ENCODE measurements around the gene TRIAP1.

The TRIAP1 gene

DNA sequence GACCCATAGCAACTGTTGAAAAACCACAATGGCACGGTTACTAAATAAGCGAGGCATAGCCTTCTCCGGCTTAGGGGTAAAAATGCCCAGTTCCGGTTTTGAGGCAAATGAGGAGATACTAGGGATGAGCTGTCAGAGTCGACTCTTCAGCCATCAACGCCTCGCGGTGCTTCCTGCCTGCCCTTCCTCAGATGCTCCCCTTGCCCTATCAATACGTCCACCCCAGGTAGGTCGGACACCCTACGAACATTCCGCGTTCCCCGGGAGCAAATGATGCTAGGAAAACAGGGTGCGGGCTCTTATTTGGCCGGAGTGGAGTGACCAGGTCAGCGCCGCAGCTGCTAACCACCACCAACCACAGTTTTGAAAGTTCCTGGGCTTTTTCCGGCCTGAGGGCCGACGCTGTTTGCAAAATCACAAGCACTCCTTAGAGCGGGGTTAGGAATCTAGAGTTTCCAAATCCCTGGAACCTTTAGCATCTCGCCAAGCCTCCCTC lies 22.2 kb upstream of the TRIAP1 start:
- Histone ChIP-seq H3K4me1 (ENCODE audit: control insufficient read depth, insufficient read depth, low read length, unreplicated experiment) (peaks cover 11% of the 10 kb centered on the region), H3K36me3 (ENCODE audit: insufficient read depth, low read length) (peaks cover 21% of the 10 kb centered on the region; the same call in 1 of the 2 replicates), H2AFZ (ENCODE audit: low read length, unreplicated experiment) (no peak overlapping the region), H3K4me3 (ENCODE audit: low read depth, low read length) (peak overlapping the region; percentile 84), H3K27me3 (ENCODE audit: insufficient read depth, low read length) (no peaks in the 10 kb centered on the region), H3K79me2 (ENCODE audit: control insufficient read depth, insufficient read depth, low read length, unreplicated experiment) (peaks cover 86% of the 10 kb centered on the region), H3K27ac (ENCODE audit: low read depth, low read length) (peak overlapping the region; percentile 71)

DNA sequence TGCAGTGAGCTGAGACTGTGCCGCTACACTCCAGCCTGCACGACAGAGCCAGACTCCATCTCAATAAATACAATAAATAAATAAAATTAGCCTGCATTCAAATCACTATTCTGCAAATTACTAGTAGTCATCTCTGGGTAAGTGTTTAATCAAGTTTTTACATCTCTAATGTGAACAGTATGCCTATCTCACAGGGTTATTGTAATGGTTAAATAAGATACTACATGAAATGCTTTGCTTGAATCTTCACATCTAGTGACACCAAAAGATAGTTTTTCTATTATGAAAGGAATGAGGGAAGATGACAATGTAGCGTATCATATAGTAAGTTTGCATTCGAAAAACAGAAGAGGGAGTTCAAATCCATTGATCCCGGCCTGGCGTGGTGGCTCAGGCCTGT lies 21.3 kb upstream of the TRIAP1 start:
- H3K27ac ChIP-seq (ENCODE audit: low read depth, low read length), result no peak overlapping the region
- peaks cover 8% of the 10 kb centered on the region for H3K4me1 ChIP-seq (ENCODE audit: control insufficient read depth, insufficient read depth, low read length, unreplicated experiment)
- no peak overlapping the region; the same call in 1 of the 2 replicates for H3K4me3 ChIP-seq (ENCODE audit: low read depth, low read length)
- no peak overlapping the region for H2AFZ ChIP-seq (ENCODE audit: low read length, unreplicated experiment)
- H3K79me2 ChIP-seq (ENCODE audit: control insufficient read depth, insufficient read depth, low read length, unreplicated experiment), result peaks cover 77% of the 10 kb centered on the region
- peaks cover 28% of the 10 kb centered on the region for H3K36me3 ChIP-seq (ENCODE audit: insufficient read depth, low read length)
- H3K27me3 ChIP-seq (ENCODE audit: insufficient read depth, low read length), result no peaks in the 10 kb centered on the region

DNA sequence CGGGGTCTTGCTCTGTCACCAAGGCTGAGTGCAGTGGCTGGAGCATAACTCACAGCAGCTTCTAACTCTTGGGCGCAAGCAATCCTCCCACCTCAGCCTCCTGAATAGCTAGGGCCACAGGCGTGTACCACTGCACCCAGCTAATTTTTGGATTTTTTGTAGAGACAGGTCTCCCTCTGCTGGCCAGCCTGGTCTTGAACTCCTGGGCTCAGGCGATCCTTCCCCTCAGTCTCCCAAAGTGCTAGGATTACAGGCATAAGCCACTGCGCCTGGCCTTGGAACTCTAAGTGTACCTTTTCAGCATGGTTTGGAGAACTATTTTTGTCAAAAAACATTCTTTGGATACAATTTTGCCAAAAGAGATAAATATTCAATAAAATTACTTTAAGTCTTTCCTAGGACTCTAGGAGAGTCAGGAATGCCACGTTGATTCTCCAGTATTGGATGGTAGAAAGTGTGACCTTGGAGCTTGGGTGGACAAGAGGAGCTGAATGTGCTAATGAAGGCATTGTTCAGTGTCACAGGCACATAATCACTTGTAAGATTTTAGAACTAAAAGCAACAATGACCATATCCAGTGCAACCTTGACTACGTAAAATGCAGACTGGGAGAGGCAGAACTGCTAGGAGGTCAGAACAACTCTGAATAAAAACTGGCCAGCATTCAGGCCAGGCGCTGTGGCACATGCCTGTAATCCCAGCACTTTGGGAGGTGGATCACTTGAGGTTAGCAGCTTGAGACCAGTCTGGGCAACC lies 20.6 kb upstream of the TRIAP1 start:
- H3K4me1 ChIP-seq (ENCODE audit: control insufficient read depth, insufficient read depth, low read length, unreplicated experiment), result peaks cover 5% of the 10 kb centered on the region
- no peak overlapping the region for H2AFZ ChIP-seq (ENCODE audit: low read length, unreplicated experiment)
- H3K4me3 ChIP-seq (ENCODE audit: low read depth, low read length), result no peak overlapping the region
- H3K79me2 ChIP-seq (ENCODE audit: control insufficient read depth, insufficient read depth, low read length, unreplicated experiment), result peaks cover 74% of the 10 kb centered on the region
- H3K27ac ChIP-seq (ENCODE audit: low read depth, low read length), result no peak overlapping the region
- H3K27me3 ChIP-seq (ENCODE audit: insufficient read depth, low read length), result no peaks in the 10 kb centered on the region
- H3K36me3 ChIP-seq (ENCODE audit: insufficient read depth, low read length), result peaks cover 32% of the 10 kb centered on the region

DNA sequence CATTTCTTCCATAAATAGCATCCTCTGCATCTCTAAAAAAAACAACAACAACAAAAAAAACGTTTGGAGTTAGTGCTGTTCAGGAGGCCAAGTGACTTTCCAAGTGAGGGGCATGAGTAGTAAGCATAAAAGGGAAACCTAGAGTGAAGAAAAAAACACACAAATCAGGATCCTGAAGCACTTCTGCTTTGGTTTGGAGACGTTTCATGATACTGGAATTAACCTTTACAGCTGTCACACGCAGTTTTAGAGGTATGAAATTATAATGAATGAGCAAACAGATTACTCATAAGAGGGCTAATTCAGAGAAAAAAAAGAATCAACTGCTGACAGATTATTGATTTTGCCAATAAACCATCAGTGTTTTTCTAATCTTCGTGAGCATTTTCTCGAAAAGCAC lies 19.6 kb upstream of the TRIAP1 start:
- H3K36me3 ChIP-seq (ENCODE audit: insufficient read depth, low read length), result peaks cover 32% of the 10 kb centered on the region
- H3K79me2 ChIP-seq (ENCODE audit: control insufficient read depth, insufficient read depth, low read length, unreplicated experiment), result peaks cover 68% of the 10 kb centered on the region
- H3K4me3 ChIP-seq (ENCODE audit: low read depth, low read length), result no peak overlapping the region

DNA sequence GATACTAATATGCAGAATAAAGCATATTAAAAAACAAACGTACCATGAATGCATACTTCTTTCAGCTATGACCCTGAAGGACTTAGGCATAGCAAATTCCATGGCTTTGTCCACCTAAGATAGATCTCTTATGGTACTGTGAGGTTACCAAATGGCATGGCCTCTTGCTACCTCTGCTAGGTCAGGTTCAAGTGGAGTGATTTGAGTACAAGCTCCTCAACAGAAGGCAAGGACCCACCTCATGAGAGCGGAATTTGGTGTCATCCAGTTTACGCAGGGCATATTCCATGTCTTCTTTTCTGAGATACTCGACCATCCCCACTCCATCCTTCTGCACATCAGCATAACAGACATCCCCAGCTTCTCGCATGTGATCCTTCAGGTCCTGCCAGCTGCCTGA lies 17.5 kb upstream of the TRIAP1 start:
- Histone ChIP-seq H2AFZ (ENCODE audit: low read length, unreplicated experiment) (no peak overlapping the region), H3K36me3 (ENCODE audit: insufficient read depth, low read length) (peaks cover 40% of the 10 kb centered on the region), H3K4me3 (ENCODE audit: low read depth, low read length) (no peak overlapping the region), H3K27ac (ENCODE audit: low read depth, low read length) (no peak overlapping the region), H3K4me1 (ENCODE audit: control insufficient read depth, insufficient read depth, low read length, unreplicated experiment) (no peaks in the 10 kb centered on the region), H3K79me2 (ENCODE audit: control insufficient read depth, insufficient read depth, low read length, unreplicated experiment) (peaks cover 52% of the 10 kb centered on the region), H3K27me3 (ENCODE audit: insufficient read depth, low read length) (no peaks in the 10 kb centered on the region)

More for the DNA sequence above, 19.6 kb upstream of the TRIAP1 start:
- H3K27ac ChIP-seq (ENCODE audit: low read depth, low read length), result no peak overlapping the region
- H2AFZ ChIP-seq (ENCODE audit: low read length, unreplicated experiment), result no peak overlapping the region
- peaks cover 5% of the 10 kb centered on the region for H3K4me1 ChIP-seq (ENCODE audit: control insufficient read depth, insufficient read depth, low read length, unreplicated experiment)
- no peaks in the 10 kb centered on the region for H3K27me3 ChIP-seq (ENCODE audit: insufficient read depth, low read length)

DNA sequence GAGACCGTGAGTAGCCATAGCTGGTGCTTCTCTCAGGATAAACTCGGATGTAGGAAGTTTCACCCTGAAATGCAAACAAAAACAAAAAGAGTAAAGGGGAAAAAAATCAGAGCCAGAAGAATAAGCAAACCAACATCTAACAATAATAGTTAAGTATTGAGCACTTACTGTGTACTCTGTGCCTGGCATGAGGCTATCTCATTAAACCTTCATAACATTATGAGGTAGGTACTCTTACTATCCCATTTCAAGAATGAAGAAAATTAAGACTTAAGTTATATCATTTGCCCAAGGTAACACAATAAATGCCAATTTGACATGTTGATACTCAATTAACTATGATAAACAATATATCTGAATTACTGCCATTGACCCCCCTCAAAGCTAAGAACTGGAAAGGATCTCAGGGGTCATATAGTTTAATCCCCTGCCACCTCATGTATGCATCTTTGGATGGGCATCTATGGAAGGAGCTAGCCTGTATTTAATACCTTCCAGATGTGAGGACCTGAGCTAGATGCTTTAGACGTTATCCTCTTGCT lies 16.0 kb upstream of the TRIAP1 start:
- H3K27me3 ChIP-seq (ENCODE audit: insufficient read depth, low read length), result no peaks in the 10 kb centered on the region
- H3K36me3 ChIP-seq (ENCODE audit: insufficient read depth, low read length), result peaks cover 41% of the 10 kb centered on the region
- H3K4me1 ChIP-seq (ENCODE audit: control insufficient read depth, insufficient read depth, low read length, unreplicated experiment), result no peaks in the 10 kb centered on the region
- no peak overlapping the region for H3K4me3 ChIP-seq (ENCODE audit: low read depth, low read length)
- no peak overlapping the region for H3K27ac ChIP-seq (ENCODE audit: low read depth, low read length)
- H2AFZ ChIP-seq (ENCODE audit: low read length, unreplicated experiment), result no peak overlapping the region
- peaks cover 36% of the 10 kb centered on the region for H3K79me2 ChIP-seq (ENCODE audit: control insufficient read depth, insufficient read depth, low read length, unreplicated experiment)

DNA sequence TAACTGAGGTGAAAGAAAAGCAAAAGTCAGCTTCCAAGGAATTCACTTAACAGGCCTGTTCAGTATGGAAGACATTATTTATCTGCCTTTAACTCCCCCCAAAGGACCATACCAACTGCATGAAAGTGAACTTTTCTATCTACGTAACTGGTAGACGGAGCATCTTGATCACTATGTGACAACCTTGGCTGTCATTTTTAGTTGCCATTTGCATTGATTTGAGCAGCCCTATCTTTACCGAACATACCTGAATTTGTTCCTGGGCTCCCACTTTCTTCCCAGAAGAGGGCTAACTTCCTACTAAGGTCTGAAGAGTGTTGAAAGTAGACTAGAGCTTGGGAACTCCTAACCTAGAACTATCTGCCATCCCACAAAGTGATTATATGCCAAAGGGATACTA lies 14.0 kb upstream of the TRIAP1 start:
- H3K36me3 ChIP-seq (ENCODE audit: insufficient read depth, low read length), result peaks cover 37% of the 10 kb centered on the region
- H3K79me2 ChIP-seq (ENCODE audit: control insufficient read depth, insufficient read depth, low read length, unreplicated experiment), result peaks cover 16% of the 10 kb centered on the region
- H3K4me1 ChIP-seq (ENCODE audit: control insufficient read depth, insufficient read depth, low read length, unreplicated experiment), result no peaks in the 10 kb centered on the region
- H3K27me3 ChIP-seq (ENCODE audit: insufficient read depth, low read length), result no peaks in the 10 kb centered on the region
- H3K27ac ChIP-seq (ENCODE audit: low read depth, low read length), result no peak overlapping the region
- no peak overlapping the region for H3K4me3 ChIP-seq (ENCODE audit: low read depth, low read length)
- H2AFZ ChIP-seq (ENCODE audit: low read length, unreplicated experiment), result no peak overlapping the region

DNA sequence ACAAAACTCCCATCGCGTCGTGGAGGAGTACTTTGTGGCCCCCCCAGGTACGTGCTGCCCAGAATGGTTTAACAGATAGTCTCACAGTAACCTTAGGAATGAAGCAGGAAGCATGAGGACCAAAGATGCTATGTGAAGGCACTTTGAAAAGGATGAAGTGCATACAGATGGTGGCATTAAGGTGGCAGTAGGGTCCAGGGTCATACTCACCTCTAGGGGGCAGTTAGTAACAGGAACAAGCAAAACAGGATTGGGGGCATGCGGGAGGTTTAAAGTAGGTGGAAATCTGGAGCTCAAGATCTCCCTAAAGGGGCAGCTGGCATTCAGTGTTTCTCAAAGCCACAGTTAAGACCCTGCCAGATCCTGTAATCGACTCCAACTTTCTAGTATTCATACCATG lies 10.9 kb upstream of the TRIAP1 start:
- Histone ChIP-seq H3K36me3 (ENCODE audit: insufficient read depth, low read length) (peaks cover 17% of the 10 kb centered on the region), H3K27ac (ENCODE audit: low read depth, low read length) (no peak overlapping the region), H3K4me3 (ENCODE audit: low read depth, low read length) (no peak overlapping the region), H3K79me2 (ENCODE audit: control insufficient read depth, insufficient read depth, low read length, unreplicated experiment) (peaks cover 6% of the 10 kb centered on the region), H3K27me3 (ENCODE audit: insufficient read depth, low read length) (no peaks in the 10 kb centered on the region), H2AFZ (ENCODE audit: low read length, unreplicated experiment) (no peak overlapping the region), H3K4me1 (ENCODE audit: control insufficient read depth, insufficient read depth, low read length, unreplicated experiment) (no peaks in the 10 kb centered on the region)

DNA sequence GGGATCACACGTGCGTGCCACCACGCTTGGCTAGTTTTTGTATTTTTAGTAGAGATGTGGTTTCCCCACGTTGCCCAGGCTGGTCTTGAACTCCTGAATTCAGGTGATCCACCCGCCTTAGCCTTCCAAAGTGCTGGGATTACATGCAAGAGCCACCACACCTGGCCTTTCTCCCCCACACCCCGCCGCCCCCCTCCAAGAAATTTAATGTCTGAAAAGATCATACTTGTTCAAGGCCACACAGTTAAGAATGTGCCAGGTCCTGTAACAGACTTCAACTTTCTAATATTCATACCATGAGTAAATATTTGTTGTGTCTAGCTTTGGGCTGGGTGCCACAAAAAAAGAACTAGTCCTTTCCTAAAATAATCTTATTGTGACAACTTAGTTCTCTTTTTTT lies 9.1 kb upstream of the TRIAP1 start:
- Histone ChIP-seq H3K79me2 (ENCODE audit: control insufficient read depth, insufficient read depth, low read length, unreplicated experiment) (peaks cover 10% of the 10 kb centered on the region), H3K4me1 (ENCODE audit: control insufficient read depth, insufficient read depth, low read length, unreplicated experiment) (no peaks in the 10 kb centered on the region), H3K27me3 (ENCODE audit: insufficient read depth, low read length) (no peaks in the 10 kb centered on the region), H3K27ac (ENCODE audit: low read depth, low read length) (no peak overlapping the region), H3K4me3 (ENCODE audit: low read depth, low read length) (no peak overlapping the region), H2AFZ (ENCODE audit: low read length, unreplicated experiment) (no peak overlapping the region), H3K36me3 (ENCODE audit: insufficient read depth, low read length) (peaks cover 18% of the 10 kb centered on the region)

DNA sequence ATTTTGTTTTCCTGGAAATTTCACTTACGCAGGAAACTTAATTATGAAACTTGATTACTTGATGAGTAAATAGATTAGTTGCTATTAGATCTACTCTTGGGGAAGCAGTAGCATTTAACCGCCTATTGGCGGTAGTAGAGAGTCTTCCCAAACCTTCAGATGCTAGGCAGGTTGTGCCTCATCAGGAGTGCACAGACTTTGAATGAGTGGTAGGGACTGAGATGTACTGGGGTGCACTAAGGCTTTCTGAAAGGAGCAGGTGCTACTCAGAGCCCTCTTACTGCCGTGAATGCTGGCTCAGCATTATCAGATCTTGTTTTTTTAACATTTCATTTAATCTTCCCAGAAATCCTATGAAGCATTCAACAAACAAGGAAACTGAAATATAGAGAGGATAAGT lies 7.8 kb upstream of the TRIAP1 start:
- H3K27me3 ChIP-seq (ENCODE audit: insufficient read depth, low read length), result no peaks in the 10 kb centered on the region
- H3K27ac ChIP-seq (ENCODE audit: low read depth, low read length), result no peak overlapping the region
- peaks cover 15% of the 10 kb centered on the region for H3K79me2 ChIP-seq (ENCODE audit: control insufficient read depth, insufficient read depth, low read length, unreplicated experiment)
- no peaks in the 10 kb centered on the region for H3K4me1 ChIP-seq (ENCODE audit: control insufficient read depth, insufficient read depth, low read length, unreplicated experiment)
- H2AFZ ChIP-seq (ENCODE audit: low read length, unreplicated experiment), result no peak overlapping the region
- H3K36me3 ChIP-seq (ENCODE audit: insufficient read depth, low read length), result peaks cover 12% of the 10 kb centered on the region
- H3K4me3 ChIP-seq (ENCODE audit: low read depth, low read length), result no peak overlapping the region
